Astrocyte of the hippocampus (primary cell): ENCODE measurements around the gene INS.

Source experiments
- DNase-seq: peaks from one replicate; pipeline ENCODE4 v3.0.0; 2011; ENCODE audit warnings: low read depth, low spot score

Gene INS

GRCh38 chr11:2144544-2145248 lies 16.3 kb downstream of the INS start:
- DNase-seq, result no peak

DNA sequence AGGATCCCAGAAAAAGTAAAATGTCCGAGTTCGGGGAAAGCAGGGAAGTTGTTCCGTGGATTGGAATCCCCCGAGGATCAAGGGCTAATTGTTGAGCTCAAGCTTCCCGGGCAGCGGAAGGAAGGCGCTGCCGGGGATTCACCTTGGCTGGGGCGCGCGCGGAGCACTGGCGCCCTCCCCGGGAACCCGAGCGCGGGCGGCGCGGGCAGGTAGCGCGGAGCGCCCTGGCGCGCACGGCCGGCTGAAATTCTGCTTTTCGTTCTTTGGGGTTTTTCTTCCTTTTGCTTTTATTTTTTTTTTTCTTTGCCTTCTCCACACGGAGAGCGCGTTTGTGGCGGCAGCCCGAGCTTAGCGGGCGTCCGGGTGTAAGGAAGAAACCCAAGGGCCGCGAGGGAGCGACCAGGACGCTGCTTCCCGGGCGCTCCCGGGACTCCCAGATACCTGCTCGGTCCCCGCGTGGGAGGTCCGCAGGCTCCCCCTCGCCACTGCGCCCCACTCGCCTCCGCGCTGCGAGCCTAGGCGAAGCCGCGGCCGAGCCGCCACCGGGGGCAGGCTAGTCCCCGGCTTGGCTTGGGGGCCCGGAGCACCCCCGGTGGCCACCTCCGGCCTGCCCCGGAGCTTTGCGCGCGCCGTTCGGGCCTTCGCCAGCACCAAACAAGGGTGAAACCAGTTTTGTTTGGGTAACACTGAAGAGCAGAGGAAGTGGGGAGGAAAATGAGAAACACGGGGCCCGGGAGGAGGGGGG lies 17.0 kb downstream of the INS start:
- no peak for DNase-seq

DNA sequence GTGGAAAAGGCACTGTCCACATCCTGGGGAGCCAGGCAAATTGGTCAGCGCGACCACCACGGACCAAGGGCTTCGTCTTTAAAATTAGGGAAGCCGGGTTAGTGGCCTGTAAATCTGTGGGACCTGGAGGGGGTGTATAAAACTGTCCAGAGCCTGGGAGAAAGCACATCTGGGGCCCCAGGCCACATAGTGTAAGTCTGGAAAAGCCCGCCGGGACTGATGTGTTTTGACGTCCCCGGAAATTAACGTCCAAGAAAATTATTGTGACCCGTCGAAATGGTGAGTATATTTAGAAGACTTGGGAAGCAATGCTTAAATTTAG lies 17.6 kb downstream of the INS start:
- DNase-seq, result no peak

DNA sequence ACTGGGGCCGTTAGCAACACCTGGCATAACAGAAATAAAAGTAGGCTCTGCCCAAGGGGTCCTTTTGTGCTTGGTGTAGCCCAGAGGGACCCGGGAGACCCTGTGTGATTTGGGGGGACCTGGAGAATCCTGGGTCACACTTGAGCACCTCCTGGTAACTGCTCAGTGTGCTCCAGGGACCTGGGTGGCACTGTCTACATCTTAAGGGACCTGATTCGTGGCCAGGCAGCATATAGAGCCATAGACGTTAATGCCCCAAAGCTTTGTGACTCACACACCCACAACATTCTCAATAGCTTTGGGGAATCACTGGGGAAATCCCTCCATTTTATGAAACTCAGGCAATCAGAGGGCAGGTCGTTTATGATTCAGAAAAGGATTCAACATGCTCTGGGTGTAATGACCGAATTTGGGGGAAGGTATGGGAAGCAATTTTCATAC lies 18.2 kb downstream of the INS start:
- DNase-seq, result no peak

DNA sequence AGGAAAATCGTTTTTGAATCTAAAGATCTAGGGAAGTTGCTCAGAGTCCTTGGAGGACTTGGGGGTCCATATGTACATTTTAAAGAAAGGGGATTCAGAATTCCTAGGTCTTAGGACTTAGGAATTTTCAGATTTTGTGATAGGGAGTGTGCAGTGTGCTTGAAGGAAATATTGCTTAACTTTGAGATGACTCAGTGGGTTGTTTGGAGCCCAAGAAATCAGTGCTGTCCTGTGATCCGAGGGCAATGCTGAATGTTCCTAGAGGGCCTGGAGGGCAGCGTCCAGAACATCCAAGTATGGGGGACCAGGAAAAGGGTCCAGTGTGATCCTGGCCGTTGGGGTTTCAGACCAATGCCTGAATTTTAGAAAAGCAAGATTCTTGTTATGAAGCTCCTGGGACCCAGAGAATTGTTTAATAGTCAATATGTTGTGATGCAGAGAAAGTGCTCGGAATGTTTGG lies 18.7 kb downstream of the INS start:
- DNase-seq, result no peak

DNA sequence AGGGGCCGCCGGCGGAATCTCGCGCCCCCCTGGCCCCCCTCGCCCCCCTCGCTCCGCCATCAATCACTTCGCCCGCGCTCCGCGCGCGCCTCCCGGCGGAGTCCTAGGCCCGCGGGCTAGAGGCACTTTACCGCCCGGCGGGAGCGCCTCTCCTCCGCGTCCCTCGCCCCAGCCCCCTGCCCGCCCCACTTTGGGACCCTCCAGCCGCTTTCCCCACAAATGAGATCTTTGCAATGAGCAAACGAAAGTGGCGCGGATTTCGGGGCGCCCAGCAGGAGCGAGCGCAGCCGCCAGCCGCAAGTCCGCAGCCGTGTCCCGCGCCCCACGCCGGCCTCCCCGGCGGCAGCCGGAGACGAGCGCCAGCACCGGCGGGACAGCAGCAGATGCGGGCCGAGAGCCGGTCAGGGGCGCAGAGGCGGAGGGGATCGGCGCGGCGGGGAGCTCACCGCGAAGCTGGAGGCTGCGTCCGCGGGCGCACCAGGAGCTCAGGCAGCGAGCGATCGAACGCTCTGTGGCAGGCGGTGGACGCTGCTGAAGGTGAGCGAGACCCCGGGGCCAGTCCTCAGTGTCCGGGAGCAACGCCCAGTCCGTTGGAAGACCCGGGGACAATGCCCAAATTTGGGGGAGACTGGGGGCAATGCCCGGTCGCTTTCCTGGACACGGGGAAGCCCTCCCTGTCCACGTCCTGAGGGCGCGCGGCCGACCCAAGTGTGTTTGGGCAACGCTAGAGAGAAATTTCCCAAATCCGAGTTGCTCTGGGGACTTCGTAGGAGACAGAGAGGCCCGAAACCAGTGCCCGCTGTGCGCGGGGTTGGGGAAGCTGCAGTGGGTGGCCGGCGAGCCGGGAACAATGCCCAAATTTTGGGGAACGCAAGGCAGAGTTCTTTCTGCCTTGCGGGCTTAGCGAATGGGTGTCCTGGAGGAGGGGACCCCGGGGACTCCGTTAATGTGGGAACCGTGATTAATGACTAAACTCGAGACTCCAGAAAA lies 20.3 kb downstream of the INS start:
- DNase-seq, result peak; percentile 34

DNA sequence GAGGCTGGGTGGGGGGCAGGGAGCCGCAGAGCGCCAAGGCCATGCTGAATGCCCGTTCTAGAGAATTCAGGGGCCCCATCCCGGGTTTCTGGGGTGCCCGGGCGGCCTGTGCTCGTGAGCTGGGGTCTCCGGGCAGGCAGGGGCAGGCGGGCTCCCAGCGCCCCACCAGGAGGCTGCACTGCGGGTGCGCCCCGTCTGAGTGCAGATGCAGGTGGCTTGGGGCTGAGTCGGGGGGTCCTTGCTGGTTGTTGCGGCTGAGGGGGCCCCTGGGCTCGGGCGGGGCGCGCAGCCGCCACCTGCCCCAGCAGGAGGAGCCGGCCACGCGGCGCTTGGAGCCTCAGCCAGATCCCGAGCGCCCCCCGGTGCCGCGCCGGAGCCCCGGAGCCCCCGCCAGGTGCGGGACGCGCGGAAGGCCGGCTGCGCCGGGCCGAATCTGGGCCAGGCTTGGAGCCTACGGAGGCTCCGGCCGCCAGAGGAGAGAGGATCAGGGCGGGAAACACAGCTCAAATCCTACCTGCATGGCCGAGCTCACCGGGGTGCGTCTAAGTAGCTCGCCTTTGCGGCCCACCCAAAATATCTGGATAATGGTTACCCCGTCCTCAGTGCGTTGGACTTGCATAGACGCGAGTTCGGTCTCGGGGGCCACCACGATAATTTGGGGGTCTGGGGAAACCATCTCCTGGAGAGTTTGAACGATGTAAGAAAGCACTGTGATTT lies 21.2 kb downstream of the INS start:
- DNase-seq, result peak; percentile 36

DNA sequence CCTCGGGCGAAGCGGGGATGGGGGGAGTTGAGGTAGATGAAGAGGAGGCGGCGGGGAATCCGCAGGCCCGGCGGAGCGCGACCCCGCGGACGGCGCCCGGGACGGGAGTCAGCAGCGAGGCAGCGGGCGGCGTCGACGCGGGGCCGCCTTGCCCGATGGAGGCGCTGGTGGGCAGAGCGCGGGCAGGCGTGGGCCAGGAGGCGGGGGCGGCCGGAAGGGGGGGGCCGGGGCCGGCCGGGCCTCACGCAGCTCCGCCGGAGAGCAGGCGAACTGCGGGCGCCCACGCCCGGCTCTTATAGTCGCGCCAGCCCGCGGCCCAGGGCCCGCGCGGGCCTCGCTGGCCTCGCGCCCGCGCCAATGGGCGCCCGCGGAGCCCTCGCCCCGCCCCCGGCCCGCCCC lies 21.9 kb downstream of the INS start, which contains the start of gene IGF2:
Gene IGF2, minus strand, starts transcription at position 267 of the 399 bp plus-strand sequence. CDS start 3,866 bp downstream, outside the sequence.
- peak; percentile 46 for DNase-seq

DNA sequence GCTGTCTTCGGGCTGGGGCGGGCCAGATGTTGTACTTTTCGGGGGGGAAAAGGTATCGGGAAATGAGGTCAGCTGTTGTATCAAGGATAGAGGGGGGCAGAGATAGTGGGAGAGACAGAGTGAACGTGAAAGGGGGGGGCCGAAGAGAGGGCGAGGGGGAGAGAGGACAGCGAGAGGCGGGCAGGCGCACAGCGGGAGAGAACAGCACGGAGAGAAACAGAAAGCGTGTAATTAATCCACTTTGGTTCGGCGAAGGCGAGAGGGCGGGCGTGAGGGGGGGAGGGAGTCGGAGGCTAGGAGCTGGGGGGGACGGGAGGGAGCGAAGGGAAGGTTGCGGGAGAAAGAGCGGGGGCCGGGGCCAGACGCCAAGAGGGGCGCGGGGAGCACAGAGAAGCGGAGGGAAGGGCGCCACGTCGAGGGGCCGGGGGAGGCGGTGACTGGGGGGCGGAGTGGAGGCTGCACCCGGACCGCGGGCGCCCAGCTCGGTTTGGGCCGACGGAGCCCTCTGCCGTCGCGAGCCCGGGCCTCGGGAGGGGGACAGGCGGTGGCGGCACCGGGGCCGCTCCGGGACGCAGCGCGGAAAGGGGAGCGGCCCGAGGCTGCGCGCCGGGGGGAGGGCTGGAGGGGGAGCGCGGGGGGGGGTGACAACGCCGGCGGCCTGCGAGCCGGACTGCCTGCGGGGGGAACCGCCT lies 22.4 kb downstream of the INS start:
- DNase-seq, result peak; percentile 51

- DNase-seq, result peak; percentile 36
Measured at GRCh38 chr11:2138068-2138430, 23.0 kb downstream of the INS start.

GRCh38 chr11:2137202-2138067 lies 23.6 kb downstream of the INS start:
- peak; percentile 89 for DNase-seq

GRCh38 chr11:2136952-2137201 lies 24.1 kb downstream of the INS start:
- DNase-seq, result no peak

- DNase-seq, result no peak
Measured at GRCh38 chr11:2136209-2136951, 24.6 kb downstream of the INS start.

DNA sequence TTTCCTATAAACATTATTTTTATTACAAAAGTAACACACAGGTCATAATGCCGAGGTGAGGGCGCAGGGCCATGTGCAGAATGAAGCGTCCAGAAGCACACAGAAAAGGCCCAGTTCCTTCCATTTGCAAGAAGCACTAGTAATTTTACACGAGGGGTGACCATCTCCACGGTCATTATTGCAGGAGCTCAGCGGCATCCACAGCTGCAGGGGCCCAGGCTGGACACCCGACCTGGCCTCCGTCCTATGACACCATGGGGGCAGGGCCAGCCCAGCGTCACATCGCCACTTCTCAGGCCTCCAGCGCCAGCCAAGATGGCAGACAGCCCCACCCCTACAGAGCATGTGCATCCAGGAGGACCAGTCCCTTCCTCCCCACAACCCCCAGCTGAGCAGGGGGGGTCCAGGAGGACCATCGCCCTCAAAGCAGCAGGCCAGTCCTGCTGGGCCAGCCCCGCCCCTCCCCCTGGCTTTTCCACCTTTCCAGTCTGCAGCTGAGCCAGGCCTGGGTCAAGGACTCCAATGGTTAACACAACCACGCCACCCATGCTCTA lies 25.3 kb downstream of the INS start:
- DNase-seq, result no peak

DNA sequence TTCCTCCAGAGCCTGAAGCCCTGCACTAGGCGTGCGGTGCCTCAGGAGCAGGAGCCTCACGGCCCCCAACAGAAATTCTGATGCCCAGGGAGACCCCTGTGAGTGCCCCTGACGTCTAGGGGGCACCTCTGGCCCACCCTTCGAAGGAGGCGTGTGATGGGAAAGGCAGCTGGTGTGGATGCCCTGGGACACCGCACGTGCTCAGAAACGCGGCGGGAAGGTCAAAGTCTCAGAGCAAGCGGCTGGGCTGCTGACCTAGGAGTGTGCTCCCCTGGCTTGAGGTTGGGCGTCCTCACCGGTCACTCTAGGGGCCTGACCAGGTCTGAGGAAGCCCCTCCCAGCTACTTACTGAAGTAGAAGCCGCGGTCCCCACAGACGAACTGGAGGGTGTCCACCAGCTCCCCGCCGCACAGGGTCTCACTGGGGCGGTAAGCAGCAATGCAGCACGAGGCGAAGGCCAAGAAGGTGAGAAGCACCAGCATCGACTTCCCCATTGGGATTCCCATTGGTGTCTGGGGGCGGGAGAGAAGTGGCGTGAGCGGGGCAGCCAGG lies 25.9 kb downstream of the INS start:
- DNase-seq, result no peak

DNA sequence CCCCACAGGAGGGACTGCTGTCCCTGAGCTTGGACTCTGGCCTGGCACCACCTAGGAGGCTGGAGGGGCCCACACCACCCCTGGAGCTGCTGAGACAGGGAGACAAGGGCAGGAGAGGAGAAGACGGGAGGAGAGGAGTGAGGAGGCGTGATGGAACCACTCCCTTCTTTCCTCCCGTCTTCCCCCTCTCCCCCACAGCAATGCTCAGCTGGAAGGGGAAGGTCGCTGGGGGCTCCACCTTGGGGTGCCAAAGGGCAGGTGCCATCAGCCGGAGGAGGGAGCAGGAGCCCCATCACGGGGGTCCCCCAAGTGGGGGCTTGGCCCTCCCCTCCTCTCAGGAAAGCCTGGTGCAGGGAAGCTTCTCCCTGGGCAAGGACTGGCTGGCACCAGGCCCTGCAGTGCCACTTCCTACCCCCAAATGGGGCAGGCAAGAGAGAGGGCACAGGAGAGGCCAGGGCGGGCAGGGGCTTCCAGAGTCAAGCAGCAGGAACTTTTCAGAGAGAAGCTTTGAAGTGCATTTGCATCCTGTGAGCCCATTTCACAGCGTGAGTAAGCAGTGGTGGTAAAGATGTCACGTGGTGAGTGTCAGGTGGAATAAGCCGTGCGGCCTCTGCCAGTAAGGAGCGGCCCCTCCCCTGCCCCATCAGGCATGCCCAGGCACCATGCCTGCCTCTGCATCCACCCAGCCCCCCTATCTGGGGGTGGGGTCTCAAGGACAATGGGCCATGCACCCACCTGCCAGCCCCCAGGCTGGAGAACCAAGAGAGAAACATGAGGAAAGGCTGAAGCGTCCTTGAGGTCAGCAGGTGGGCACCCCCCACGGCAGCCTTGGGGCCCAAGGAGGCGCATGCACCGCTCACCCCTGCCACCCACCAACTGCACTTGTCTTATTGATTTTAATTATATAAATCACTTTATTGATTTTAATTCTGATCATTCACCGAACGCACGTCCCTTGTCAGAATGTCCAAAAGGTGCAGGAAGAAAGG lies 26.7 kb downstream of the INS start:
- DNase-seq, result no peak

GRCh38 chr11:2133241-2134021 lies 27.6 kb downstream of the INS start:
- no peak for DNase-seq
